Keratinocyte (primary cell): ENCODE data around the gene TBXT. TPM values are rescaled to one million over a fixed set of nuclear protein-coding genes. Genes with fewer than 3 reads are reported as not detected.

ENCODE experiments used
- DNase-seq: peaks from one replicate; pipeline ENCODE4 v3.0.0-alpha.2; 2011; ENCODE audit warnings: low read depth, missing footprints, low spot score
- FAIRE-seq: peaks from 2 replicates; lab custom pipeline; 2011; peaks lifted over from hg19 to GRCh38; lab: Jason Lieb, UNC
- H2AFZ ChIP-seq: 2 replicates; pipeline ENCODE4 v1.6.0; 2012; ENCODE audit warnings: low read length, control low read depth, inconsistent platforms; ENCODE audit not compliant: control insufficient read depth
- H3K27ac ChIP-seq: 2 replicates; pipeline ENCODE4 v1.5.1; 2011; ENCODE audit warnings: low read length; ENCODE audit not compliant: control insufficient read depth, insufficient read depth
- H3K27me3 ChIP-seq: 3 replicates; pipeline ENCODE4 v1.6.0; 2011; ENCODE audit warnings: low read length; ENCODE audit not compliant: control insufficient read depth, insufficient read depth; ENCODE audit errors: extremely low read depth
- H3K36me3 ChIP-seq, 2 experiments: 2 replicates in 1 of 2; 3 replicates in 1 of 2; pipeline ENCODE4 v1.5.1; 2011; ENCODE audit warnings: low read length in 2 of 2, mild to moderate bottlenecking in 1 of 2; ENCODE audit not compliant: control insufficient read depth in 2 of 2, insufficient read depth in 2 of 2; ENCODE audit errors: extremely low read depth in 1 of 2
- H3K4me1 ChIP-seq: 3 replicates; pipeline ENCODE4 v1.5.1; 2011; ENCODE audit warnings: low read length; ENCODE audit not compliant: control insufficient read depth, insufficient read depth; ENCODE audit errors: extremely low read depth
- H3K4me2 ChIP-seq: 3 replicates; pipeline ENCODE4 v1.6.0; 2011; ENCODE audit warnings: low read depth, low read length; ENCODE audit not compliant: control insufficient read depth, insufficient read depth; ENCODE audit errors: extremely low read depth
- H3K4me3 ChIP-seq, 3 experiments: fragments of 200-600 bp in 1 of 3; sonication (generic) in 1 of 3; 2 replicates in 2 of 3; 3 replicates in 1 of 3; pipeline ENCODE4 v1.5.1; 2011 to 2016; ENCODE audit warnings: low read length in 3 of 3, mild to moderate bottlenecking in 3 of 3, control low read depth in 2 of 3, inconsistent platforms in 1 of 3, low read depth in 1 of 3, mixed read lengths in 1 of 3, mixed run types in 1 of 3, moderate library complexity in 1 of 3; ENCODE audit not compliant: control insufficient read depth in 2 of 3, insufficient read depth in 2 of 3; ENCODE audit errors: extremely low read depth in 1 of 3
- H3K79me2 ChIP-seq: 2 replicates; pipeline ENCODE4 v1.6.0; 2012; ENCODE audit warnings: low read length; ENCODE audit not compliant: control insufficient read depth, insufficient read depth
- H3K9ac ChIP-seq: 3 replicates; pipeline ENCODE4 v1.6.0; 2011; ENCODE audit warnings: low read length; ENCODE audit not compliant: control insufficient read depth, insufficient read depth; ENCODE audit errors: extremely low read depth
- H3K9me1 ChIP-seq: 3 replicates; pipeline ENCODE4 v1.6.0; 2011; ENCODE audit warnings: low read length; ENCODE audit not compliant: control insufficient read depth, insufficient read depth; ENCODE audit errors: extremely low read depth
- H3K9me3 ChIP-seq: 2 replicates; pipeline ENCODE4 v1.5.1; 2012; ENCODE audit warnings: low read depth, low read length; ENCODE audit not compliant: control insufficient read depth
- H4K20me1 ChIP-seq: 3 replicates; pipeline ENCODE4 v1.6.0; 2011; ENCODE audit warnings: low read length; ENCODE audit not compliant: control insufficient read depth, insufficient read depth; ENCODE audit errors: extremely low read depth
- CTCF ChIP-seq, 3 experiments: IDR thresholded peaks in 1 of 3; conservative IDR thresholded peaks in 1 of 3; optimal IDR thresholded peaks in 1 of 3; 2 replicates in 2 of 3; 3 replicates in 1 of 3; pipeline versions ENCODE3 to v1.5.1; 2011; ENCODE audit warnings: low read length in 3 of 3, mild to moderate bottlenecking in 3 of 3, moderate library complexity in 2 of 3, control low read depth in 1 of 3, inconsistent platforms in 1 of 3; ENCODE audit not compliant: insufficient read depth in 2 of 3; ENCODE audit errors: extremely low read depth in 1 of 3
- EZH2 ChIP-seq: IDR thresholded peaks from one replicate; pipeline ENCODE4 v1.6.1; 2012; ENCODE audit warnings: inconsistent platforms, mild to moderate bottlenecking, low read length, moderate library complexity
- dilution Hi-C: fragments of 300-500 bp; cut with MboI; formaldehyde crosslinking; loops from one replicate; pipeline ENCODE4 v1.7.0; 2020; ENCODE audit warnings: low sequenced_read_pairs; ENCODE audit not compliant: extremely low pct_ligation_motif_present
- polyA plus RNA-seq, 5 experiments: library from polyadenylated mRNA; depleted of rRNA in 3 of 5; stranded (reverse) in 3 of 5; stranded (forward) in 1 of 5; unstranded in 1 of 5; fragments of >200 nt; gene quantifications; 1 replicate in 1 of 5; 2 replicates in 3 of 5; 3 replicates in 1 of 5; pipeline versions ENCODE4 v1.2.1 to v1.2.3, GENCODE V29; 2011 to 2012; ENCODE audit warnings: missing spikeins in 2 of 5, low read depth in 1 of 5, low replicate concordance in 1 of 5

Gene TBXT
- polyA plus RNA-seq, 1 donor (not counting 4 experiments of a cell fraction or from before 2014, with no cell fraction given): not detected

- H3K79me2 ChIP-seq: no peaks in the 10 kb centered on the region
- H3K4me1 ChIP-seq: no peaks in the 10 kb centered on the region
- no peak for FAIRE-seq
- no peaks in the 10 kb centered on the region for H3K36me3 ChIP-seq
- H3K9ac ChIP-seq: no peak overlapping the region
- H3K9me1 ChIP-seq: no peaks in the 10 kb centered on the region
- DNase-seq: no peak
- no peak overlapping the region for H2AFZ ChIP-seq
- H3K4me2 ChIP-seq: no peak overlapping the region
- no peak for TF ChIP-seq EZH2
- no peak for TF ChIP-seq CTCF (optimal IDR thresholded peaks at IDR 0.05 in 1 of 3, IDR thresholded peaks at IDR 0.05 in 1 of 3, conservative IDR thresholded peaks at IDR 0.05 in 1 of 3; ENCODE audit: extremely low read depth in 1 of 3, insufficient read depth in 2 of 3, low read length in 3 of 3)
- H3K9me3 ChIP-seq: no peaks in the 10 kb centered on the region
- no peak overlapping the region for H3K4me3 ChIP-seq
- no peaks in the 10 kb centered on the region for H3K27me3 ChIP-seq
- no peak overlapping the region for H3K27ac ChIP-seq
- dilution Hi-C loops: no loop called here
- H4K20me1 ChIP-seq: no peaks in the 10 kb centered on the region
Measured at GRCh38 chr6:166192557-166192956, 24.9 kb upstream of the TBXT start.

- no peaks in the 10 kb centered on the region for H3K9me1 ChIP-seq
- TF ChIP-seq CTCF (optimal IDR thresholded peaks at IDR 0.05 in 1 of 3, IDR thresholded peaks at IDR 0.05 in 1 of 3, conservative IDR thresholded peaks at IDR 0.05 in 1 of 3; ENCODE audit: extremely low read depth in 1 of 3, insufficient read depth in 2 of 3, low read length in 3 of 3): no peak
- no peak for TF ChIP-seq EZH2
- H4K20me1 ChIP-seq: no peaks in the 10 kb centered on the region
- dilution Hi-C loops: no loop called here
- DNase-seq: no peak
- H3K9me3 ChIP-seq: no peaks in the 10 kb centered on the region
- H3K27ac ChIP-seq: no peak overlapping the region
- H3K4me1 ChIP-seq: no peaks in the 10 kb centered on the region
- no peak overlapping the region for H3K4me2 ChIP-seq
- H3K4me3 ChIP-seq: no peak overlapping the region
- H3K36me3 ChIP-seq: no peaks in the 10 kb centered on the region
- no peak overlapping the region for H2AFZ ChIP-seq
- H3K79me2 ChIP-seq: no peaks in the 10 kb centered on the region
- H3K9ac ChIP-seq: no peak overlapping the region
- no peaks in the 10 kb centered on the region for H3K27me3 ChIP-seq
- FAIRE-seq: no peak
Measured at GRCh38 chr6:166192136-166192535, 24.5 kb upstream of the TBXT start.
